HT1080 (cell line): ENCODE measurements around the gene FRMPD2. TPM values are rescaled to one million over a fixed set of nuclear protein-coding genes. Genes with fewer than 3 reads are reported as not detected.

Source experiments
- DNase-seq: peaks from one replicate; pipeline ENCODE4 v3.0.0-alpha.2; 2015; ENCODE audit warnings: low read depth
- polyA plus RNA-seq, 2 experiments: library from polyadenylated mRNA; depleted of rRNA; stranded (reverse); fragments of >200 nt; gene quantifications; 2 replicates each; pipeline ENCODE4 v1.2.3, GENCODE V29; 2015
- total RNA-seq: library from RNA; depleted of rRNA; stranded (reverse); fragments of >200 nt; shearing (Covaris generic); gene quantifications from 2 replicates; pipeline ENCODE4 v1.2.3, GENCODE V29; 2014; rRNA removed

Gene FRMPD2, protein sequence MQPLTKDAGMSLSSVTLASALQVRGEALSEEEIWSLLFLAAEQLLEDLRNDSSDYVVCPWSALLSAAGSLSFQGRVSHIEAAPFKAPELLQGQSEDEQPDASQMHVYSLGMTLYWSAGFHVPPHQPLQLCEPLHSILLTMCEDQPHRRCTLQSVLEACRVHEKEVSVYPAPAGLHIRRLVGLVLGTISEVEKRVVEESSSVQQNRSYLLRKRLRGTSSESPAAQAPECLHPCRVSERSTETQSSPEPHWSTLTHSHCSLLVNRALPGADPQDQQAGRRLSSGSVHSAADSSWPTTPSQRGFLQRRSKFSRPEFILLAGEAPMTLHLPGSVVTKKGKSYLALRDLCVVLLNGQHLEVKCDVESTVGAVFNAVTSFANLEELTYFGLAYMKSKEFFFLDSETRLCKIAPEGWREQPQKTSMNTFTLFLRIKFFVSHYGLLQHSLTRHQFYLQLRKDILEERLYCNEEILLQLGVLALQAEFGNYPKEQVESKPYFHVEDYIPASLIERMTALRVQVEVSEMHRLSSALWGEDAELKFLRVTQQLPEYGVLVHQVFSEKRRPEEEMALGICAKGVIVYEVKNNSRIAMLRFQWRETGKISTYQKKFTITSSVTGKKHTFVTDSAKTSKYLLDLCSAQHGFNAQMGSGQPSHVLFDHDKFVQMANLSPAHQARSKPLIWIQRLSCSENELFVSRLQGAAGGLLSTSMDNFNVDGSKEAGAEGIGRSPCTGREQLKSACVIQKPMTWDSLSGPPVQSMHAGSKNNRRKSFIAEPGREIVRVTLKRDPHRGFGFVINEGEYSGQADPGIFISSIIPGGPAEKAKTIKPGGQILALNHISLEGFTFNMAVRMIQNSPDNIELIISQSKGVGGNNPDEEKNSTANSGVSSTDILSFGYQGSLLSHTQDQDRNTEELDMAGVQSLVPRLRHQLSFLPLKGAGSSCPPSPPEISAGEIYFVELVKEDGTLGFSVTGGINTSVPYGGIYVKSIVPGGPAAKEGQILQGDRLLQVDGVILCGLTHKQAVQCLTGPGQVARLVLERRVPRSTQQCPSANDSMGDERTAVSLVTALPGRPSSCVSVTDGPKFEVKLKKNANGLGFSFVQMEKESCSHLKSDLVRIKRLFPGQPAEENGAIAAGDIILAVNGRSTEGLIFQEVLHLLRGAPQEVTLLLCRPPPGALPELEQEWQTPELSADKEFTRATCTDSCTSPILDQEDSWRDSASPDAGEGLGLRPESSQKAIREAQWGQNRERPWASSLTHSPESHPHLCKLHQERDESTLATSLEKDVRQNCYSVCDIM (N-terminal part only)
- total RNA-seq, result not detected in 2 replicates
- not detected in 2 replicates for polyA plus RNA-seq (2015; cell fraction: cytosol; rRNA removed)
- not detected in 2 replicates for polyA plus RNA-seq (2015; cell fraction: nucleus; rRNA removed)

DNA sequence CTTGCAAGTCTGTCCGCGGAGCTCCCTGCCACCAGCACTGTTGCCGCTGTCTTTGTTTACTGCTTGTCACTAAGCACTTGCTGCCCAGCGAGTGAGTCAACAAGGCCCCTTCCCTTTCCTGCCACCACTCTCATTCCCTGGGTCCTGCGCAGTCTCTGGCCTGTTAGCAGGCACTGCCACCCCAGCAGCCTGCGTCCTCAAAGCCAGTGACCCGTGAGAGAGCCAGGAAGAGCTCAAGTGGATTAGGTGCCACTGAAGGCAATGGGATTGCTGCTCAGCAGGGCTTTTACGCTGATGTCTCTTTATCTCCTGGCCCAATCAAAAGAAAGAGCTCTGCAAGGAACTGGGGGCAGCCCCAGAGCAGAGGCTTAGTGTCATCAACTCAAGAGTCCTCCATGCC, at the start of gene FRMPD2:
Gene FRMPD2 (minus strand): TSS at position 61 of the 400 bp plus-strand sequence. CDS start 129 bp downstream, outside the sequence.
- no peak for DNase-seq

DNA sequence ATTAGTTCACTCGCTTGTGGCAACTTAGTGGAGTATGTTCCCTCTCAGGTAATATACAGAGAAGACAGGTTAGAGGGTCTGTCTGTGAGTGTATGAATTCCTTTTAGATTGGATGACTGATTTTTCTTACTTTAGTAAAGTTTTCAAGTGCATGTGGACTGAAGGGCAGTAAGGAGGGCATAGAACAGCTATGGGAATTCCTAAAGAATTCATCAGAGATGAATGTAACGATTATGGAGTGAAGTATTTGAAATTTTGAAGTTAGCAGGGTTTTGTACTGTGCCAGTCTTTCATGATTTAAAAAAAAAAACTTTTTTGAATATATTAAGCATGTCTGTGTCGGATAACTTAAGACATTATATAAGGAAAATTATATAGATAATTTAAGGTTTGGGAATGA, 47.5 kb upstream of the FRMPD2 start:
- no peak for DNase-seq

DNA sequence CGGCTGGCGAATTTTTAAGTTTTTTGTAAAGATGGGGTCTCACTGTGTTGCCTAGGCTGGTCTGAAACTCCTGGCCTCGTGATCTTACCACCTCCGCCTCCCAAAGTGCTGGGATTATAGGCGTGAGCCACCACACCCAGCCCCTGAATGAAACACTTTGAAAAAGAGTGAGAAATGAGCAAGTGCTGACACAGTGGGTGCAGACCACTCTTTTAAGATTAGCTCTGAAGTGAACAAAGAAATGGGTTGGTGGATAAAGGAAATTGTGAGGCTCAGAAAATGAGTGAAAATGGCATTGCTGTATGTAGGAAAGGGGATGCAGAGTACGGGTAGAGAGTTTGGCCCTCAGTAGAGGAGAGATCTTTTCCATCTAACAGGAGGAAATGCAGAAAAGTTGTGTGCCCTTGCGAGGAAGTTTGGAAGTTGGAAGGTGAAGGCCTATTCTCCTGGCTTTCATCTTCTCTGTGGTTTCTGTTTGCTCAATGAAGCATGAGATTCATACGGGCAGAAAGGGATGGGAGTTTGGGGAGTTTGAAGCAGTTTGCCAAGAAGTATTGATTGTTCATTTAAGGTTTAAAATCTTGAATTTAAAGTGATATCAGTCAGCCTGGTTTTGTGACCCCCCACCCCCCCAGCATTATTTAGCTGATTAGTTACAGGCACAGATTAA, 43.0 kb upstream of the FRMPD2 start:
- DNase-seq, result no peak

DNA sequence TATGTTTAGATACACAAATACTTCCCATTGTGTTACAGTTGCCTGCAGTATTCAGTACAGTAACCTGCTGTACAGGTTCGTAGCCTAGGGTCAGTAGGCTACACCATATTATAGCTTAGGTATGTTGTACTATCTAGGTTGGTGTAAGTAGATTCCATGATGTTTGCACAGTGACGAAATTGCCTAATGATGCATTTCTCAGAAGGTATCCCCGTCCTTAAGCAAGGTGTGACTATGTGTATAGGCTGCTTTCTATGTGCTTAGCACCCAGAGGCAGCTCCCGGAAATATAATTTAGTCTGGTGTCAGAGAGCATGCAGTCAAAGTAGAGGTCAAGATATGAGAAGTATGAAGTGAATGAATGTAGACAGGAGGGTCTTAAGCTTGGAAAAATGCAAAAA, 41.7 kb upstream of the FRMPD2 start:
- DNase-seq, result no peak

DNA sequence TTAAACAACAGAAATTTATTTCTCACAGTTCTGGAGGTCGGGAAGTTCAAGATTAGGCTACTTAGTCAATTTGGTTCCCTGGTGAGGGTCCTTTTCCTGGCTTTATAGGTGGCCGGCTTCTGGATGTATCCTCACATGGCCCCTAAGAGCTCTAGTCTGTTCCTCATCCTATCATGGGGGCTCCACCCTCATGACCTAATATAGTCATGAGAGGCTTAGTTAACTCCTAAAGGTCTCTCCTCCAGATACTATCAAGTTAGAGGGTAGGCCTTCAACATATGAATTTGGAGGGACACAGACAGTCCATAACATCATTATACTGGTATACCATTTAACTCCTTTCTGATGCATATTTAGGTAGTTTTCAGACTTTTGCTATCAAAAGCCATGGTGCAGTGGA, 39.6 kb upstream of the FRMPD2 start:
- no peak for DNase-seq

DNA sequence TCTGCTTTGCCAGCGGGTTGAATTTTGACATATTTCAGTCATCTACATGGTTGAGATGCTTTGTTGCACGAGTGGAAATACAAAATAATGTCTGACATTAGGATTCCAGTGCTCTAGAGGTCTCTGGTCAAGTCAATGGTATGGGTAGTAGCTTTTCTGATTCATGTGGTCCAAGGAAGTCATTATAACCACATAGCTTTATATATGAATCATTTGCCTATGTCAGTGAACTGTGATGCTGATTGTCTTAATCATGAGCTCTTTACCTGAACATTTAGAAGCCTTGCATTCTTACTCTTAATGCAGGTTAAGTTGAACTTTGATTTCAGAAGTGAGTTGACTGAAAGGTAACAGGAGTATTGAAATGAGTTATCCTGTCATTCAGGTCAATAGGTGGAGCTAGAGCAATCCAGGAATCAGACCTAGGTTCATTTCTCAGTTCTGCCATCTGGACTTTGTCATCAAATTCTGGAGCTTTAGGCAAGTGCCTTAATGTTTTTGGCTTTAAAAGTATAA, 35.3 kb upstream of the FRMPD2 start:
- peak; percentile 86 for DNase-seq

DNA sequence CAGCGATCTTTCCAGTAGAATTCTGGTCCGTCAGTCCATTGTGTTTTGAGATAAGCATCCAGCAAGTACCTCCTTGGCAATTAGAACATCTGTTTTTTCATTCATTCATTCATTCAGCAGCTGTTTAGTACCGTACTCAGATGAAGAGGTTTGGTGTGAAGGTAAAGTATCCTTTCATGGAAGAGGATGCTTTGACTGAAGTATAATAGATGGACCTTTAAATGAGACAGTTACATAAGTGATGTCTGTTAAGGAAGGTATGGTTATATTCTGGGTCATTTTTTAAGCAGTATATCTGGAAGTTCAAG, 33.2 kb upstream of the FRMPD2 start:
- no peak for DNase-seq

DNA sequence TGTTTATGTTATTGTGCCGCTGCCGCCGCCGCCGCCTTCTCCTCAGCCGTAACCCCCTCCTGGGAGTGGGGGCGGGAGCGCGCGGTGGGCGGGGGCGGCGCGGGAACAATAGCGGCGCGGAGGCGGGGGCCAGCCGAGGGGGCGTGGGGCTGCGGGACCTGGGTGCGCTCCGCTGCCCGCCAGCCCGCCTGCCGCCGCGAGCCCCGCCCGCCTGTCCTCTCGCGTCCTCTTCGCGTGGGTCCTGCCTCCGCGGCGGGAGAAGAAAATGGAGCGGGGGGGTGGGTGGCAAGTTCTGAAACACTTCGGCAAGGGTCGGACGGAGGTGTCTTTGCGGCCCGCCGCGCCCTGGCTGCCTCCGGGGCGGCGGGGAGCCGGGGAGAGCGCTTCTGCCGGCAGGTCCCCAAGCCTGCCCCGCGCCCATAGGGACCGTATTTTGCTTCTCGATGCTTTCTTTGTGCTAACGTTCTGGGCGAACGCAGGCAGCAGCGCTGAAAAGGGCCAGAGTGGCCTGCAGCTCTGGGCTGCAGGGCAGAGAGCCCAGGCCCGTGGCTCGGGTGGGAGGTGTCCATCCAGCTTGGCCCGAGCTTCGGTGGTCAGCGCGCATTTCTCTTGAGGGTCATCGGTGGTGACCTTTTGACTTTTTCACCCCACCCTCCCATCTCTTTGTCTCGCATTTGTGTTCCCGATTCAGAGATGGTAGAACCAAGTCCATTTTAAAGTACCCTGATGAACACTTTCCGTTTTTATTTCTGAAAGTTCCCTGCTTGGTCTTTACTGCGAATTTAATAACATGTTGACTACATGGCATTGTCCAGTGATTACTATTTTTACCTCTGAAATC, 32.6 kb upstream of the FRMPD2 start:
- DNase-seq, result peak; percentile 22

DNA sequence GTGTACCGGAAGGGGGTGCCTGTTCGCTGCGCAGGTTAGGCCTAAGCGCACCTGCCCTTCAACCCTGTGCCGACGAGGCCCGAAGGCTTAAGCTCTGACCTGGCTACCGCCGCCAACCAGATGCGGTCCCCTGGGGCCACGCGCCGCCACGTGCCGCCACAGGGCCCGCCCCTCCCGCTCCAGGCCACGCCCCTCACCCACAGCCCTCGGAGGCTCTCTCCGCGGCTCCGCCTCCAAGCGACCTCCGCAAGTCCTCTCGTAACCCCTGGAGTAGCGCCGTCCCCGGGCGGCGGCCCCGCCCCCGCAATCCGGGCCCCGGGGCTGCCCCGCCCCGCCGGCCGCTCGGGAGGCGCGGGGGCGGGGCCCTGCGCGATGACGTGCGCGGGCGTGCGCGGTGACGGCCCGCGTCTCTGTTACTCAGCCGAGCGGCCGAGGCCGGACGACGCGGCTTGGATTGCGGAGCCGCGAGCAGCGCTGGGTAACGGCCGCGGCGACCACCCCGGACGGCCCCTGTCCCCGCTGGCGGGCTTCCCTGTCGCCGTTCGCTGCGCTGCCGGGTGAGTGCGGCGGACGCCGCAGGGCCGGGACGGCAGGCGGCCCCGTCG, 31.9 kb upstream of the FRMPD2 start, which contains the start of gene MAPK8:
Gene MAPK8 (plus strand): TSS at position 413 of the 605 bp plus-strand sequence. CDS start 94,984 bp downstream, outside the sequence.
- DNase-seq, result peak; percentile 79

DNA sequence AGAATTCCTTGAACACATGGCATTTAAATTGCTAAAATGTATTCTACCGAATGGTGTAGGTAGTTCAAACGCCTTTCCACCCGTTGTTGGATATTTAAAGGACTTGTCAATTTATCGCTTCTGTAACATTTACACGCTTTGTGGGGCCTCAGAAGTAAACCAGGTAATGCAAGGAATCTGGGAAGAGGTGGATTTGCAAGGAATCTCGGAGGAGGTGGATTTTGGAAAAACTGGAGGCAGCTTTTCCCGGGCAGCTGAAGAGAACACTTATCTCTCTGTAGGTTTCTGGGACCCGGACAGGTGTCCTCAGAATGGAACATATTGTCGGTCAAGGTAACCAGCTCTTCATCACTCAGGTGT, 31.4 kb upstream of the FRMPD2 start:
- DNase-seq, result no peak

DNA sequence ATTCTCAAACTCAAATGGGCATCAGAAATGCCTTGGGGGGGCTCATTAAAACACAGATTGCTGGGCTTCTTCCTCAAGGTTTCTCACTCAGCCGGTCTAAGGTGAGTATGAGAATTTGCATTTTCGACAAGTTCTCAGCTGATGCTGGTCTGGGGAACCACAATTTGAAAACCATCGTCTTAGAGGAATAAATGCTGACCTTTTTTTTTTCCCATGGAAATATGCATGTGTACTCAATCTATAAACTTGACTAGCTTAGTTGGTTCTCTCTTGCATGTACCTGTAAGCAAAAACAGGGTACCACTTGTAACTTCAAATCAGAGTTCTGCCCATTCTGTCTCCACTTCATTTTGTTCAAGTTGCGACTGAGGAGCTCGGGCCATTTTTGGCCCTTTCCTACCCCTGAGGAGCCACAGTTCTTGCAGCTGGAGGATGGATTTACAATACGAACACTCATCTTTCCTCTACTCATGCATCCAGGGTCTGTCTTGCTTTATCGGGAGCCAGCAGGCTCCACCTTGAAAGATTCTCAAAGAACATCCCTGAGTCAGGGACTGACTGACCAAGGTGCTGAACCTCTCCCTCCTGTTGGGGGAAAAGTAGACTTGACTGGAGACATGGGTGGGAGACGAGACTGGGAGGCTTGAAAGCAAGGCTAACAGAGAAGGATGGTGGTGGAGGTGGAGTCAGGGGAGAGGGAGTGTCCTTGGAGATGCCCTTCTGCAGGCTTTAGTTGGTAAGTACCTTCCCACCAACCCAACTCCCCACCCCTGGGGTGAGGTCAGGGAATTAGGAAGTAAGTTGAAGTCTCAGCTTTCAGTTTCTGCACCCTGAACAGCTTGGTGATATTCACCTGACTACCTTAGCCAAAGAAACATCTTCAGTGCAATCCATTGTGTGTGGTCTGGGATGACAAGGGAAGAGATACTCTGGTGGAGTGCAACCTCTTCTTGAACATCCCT, 28.3 kb upstream of the FRMPD2 start:
- no peak for DNase-seq

DNA sequence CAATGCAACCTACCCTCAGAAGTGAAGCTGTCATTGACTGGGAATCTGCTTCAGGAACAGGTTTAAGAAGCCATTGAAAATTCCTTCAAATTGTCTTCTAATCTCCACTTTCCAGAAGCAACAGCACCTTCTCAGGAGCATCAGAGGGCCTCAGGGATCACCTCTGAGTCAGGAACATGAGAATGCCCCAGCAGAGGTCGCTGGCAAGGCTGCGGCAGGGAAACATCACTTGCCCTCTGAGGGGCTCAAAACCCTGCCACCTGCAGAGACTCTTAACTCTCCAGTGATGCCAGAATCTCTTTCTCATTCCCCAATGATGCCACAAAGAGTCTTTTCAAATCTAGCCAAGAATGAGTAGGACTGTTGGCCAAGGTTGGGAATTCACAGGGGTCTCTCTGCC, 26.1 kb upstream of the FRMPD2 start:
- no peak for DNase-seq

DNA sequence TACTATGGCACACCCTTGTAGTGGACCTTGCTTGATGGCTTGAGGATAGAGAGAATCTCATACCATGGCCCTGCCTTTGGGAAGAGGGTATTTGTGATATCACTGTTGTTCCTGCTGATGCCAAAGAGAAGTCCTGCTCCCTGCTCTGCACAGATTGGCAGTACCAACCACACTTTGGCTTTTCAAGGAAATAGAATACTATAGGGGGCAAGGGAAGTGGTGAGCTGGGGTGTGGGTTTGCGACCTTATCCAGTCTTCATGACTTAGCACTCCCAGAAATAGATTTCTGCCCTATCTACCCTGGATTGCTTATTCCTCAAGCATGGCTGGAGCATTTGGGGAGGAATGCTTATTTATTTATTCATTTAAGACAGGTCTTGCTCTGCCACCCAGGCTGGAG, 25.2 kb upstream of the FRMPD2 start:
- DNase-seq, result no peak

DNA sequence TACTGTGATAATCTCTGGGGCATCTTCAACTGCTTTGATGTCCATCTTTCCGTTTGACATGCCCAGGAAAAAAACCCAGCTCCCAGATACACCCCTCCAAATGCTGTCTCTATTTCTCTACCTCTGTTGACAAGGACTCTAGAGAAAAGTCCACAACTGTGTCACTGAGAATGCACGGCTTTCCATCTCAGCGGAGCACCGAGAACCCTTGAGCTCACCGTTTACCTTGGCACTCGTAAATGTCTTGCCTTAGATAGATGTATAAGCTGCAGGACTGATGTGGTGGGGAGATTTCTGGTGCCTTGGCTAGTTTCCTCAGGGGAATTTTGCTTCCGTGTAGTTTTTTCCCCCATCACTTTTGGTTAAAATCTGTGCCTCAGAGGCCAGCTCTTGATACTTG, 24.6 kb upstream of the FRMPD2 start:
- DNase-seq, result no peak

DNA sequence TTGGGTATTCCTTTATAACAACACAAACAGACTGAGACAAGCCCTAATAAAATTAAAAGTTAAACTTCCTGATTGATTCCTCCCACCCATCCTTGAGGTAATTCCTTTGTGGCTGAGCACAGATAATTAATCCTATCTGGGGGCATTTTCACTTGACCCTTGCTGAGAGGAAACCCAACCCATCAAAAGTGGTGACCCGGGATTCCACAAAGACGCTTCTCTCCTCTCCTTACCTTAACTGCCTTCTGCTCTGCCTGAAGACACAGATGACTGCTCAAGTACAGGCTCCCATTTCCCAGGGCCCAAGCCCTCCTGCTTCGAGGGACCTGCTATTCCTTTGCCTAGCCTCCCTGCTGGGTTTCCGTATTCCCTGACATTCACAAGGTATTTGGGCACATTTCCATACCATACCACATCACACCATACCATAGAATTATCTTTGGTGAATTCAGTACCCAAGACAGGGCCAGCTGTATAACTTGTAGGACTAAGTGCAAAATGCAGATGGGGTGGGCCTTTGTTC, 22.1 kb upstream of the FRMPD2 start:
- DNase-seq, result no peak

DNA sequence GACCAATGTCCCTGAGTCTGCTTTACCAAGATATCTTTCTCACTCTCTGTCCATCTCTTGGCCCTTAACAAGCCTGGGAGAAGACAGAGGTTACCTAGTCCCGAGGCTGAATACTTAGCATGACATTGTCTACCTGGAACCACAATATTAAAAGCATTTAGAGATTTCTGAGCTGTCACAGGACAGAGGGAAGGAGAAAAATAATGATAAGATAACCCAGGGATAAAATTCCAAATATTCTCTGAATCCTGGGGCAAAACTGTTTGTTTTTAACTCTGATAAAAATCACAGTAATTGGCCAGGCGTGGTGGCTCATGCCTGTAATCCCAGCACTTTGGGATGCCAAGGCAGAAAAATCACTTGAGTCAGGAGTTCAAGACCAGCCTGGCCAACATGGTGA, 19.9 kb upstream of the FRMPD2 start:
- no peak for DNase-seq

DNA sequence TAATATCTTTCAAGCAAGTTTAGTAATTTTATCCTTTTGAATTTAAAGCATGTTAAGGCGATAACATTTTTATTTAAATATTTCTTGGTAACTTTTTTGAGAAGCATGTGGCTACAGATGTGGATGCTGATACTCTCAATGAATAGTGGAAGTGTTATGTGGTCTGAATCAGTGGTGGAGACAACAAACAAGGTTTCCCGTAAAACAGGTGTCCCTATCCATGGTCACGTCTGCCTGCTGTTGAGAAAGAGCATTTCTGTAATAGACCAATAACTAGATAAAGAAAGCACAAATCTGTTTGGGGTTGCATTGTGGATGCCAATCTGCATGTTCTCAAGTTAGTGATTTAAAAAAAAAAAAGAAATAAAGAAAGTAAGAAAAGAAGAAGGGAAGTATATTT, 18.1 kb upstream of the FRMPD2 start:
- DNase-seq, result no peak

DNA sequence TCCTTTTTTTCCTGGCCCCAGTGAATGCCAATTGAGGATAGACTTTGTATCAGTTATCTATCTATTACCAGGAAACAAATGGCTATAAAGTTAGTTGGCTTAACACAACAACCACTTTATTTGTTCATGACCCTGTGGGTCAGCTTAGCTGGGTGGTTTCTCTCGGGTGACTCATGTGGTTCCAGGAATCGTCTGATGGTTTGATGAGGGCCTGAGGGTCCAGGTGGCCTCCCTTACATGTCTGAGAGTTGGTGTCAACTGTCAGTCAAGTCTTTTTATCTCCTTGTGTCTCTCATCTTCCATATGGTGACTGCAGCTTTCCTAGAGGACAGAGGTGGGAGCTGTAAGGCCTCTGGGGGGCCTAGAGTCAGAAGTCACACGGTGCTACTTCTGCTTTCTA, 16.7 kb upstream of the FRMPD2 start:
- DNase-seq, result no peak
